HEK293 (cell line): ENCODE measurements around the gene ARHGDIA.

Experiments
- TRIM28 ChIP-seq: IDR thresholded peaks from 2 replicates; pipeline ENCODE4 v1.6.1; 2011; ENCODE audit warnings: low read length, control low read depth, borderline replicate concordance
- ZNF211 ChIP-seq: fragments of 450-650 bp; formaldehyde crosslinking; IDR thresholded peaks from 2 replicates; pipeline ENCODE4 v1.5.1; 2016; ENCODE audit warnings: low read depth, missing biosample characterization, missing genetic modification characterization
- ZNF391 ChIP-seq: fragments of 450-650 bp; formaldehyde crosslinking; IDR thresholded peaks from 2 replicates; pipeline ENCODE4 v1.5.1; 2016; ENCODE audit warnings: low read depth, missing biosample characterization, missing genetic modification characterization, borderline replicate concordance
- ZNF629 ChIP-seq: fragments of 450-650 bp; formaldehyde crosslinking; IDR thresholded peaks from 2 replicates; pipeline ENCODE4 v1.5.1; 2017; ENCODE audit warnings: missing biosample characterization, missing genetic modification characterization
- TF ChIP-seq, protein P1 (sequence below): fragments of 450-650 bp; formaldehyde crosslinking; IDR thresholded peaks from 2 replicates; pipeline ENCODE4 v1.5.1; 2016; ENCODE audit warnings: missing biosample characterization, missing genetic modification characterization
- TF ChIP-seq, protein P2 (sequence below): sonication (generic); formaldehyde crosslinking; IDR thresholded peaks from 2 replicates; pipeline ENCODE4 v1.8.1; 2022; ENCODE audit warnings: mild to moderate bottlenecking, moderate library complexity, missing genetic modification reagents

DNA sequence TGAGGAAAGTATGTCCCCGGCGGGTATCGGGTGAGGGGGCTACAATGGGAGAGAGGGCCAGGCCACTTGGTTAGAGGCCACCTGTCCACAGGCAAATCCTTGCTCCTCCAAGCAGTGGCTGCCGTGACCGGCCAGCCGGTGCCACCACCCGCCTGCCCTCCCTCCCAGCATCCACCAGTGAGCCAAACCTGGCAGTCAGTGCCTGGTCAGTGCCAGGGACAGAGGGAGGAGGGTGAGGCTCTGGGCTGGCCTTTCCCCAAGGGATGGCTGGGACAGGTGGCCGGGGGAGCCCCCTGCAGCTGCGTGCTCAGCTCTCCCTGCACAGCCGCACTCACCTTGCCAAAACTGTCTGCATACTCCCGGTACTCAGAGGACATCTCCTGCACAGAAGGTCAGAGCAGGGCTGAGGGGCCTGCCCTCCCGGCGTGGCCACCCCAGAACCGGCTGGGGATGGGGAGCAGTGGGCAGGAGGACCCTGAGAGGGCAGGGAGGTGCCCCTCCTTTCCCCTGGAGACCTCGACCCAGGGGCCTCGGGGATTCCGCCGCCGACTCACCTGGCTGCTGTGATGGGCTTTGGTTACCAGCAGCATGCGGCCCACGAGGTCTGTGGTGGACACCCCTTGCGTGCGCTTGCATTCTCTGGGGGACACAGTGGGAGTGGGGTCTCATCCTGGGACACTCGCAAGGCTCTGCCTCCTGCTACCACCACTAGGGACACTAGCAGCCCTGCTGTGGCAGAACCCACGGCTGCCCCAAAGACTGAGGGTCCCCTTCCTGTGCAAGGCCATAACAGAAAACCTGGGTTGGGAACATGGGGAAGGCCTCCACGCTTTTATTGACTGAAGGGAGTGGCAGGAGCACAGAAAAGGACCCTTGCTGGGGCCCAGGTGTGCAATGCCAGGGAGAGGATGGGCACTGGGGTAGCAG is 36.3 kb upstream of the ARHGDIA start:
- no peak for TF ChIP-seq ZNF211 (tag by site-specific recombination)
- TF ChIP-seq, protein P1, sequence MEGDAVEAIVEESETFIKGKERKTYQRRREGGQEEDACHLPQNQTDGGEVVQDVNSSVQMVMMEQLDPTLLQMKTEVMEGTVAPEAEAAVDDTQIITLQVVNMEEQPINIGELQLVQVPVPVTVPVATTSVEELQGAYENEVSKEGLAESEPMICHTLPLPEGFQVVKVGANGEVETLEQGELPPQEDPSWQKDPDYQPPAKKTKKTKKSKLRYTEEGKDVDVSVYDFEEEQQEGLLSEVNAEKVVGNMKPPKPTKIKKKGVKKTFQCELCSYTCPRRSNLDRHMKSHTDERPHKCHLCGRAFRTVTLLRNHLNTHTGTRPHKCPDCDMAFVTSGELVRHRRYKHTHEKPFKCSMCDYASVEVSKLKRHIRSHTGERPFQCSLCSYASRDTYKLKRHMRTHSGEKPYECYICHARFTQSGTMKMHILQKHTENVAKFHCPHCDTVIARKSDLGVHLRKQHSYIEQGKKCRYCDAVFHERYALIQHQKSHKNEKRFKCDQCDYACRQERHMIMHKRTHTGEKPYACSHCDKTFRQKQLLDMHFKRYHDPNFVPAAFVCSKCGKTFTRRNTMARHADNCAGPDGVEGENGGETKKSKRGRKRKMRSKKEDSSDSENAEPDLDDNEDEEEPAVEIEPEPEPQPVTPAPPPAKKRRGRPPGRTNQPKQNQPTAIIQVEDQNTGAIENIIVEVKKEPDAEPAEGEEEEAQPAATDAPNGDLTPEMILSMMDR (tag by site-specific recombination): peak; percentile 21; the same call in 1 of the 2 replicates
- TF ChIP-seq TRIM28: no peak
- no peak for TF ChIP-seq ZNF629
- TF ChIP-seq ZNF391 (tag by site-specific recombination): no peak
- TF ChIP-seq, protein P2, sequence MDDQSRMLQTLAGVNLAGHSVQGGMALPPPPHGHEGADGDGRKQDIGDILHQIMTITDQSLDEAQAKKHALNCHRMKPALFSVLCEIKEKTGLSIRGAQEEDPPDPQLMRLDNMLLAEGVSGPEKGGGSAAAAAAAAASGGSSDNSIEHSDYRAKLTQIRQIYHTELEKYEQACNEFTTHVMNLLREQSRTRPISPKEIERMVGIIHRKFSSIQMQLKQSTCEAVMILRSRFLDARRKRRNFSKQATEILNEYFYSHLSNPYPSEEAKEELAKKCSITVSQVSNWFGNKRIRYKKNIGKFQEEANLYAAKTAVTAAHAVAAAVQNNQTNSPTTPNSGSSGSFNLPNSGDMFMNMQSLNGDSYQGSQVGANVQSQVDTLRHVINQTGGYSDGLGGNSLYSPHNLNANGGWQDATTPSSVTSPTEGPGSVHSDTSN: no peak
